OCI-LY3 (cell line): ENCODE measurements around the gene PES1.

Experiments
- EZH2phosphoT487 ChIP-seq: fragments of 200-600 bp; shearing (Covaris generic); IDR thresholded peaks from 2 replicates; pipeline ENCODE4 v1.6.1; 2018; ENCODE audit warnings: antibody characterized with exemption, mixed run types, low read depth
- TF ChIP-seq, protein P1 (sequence below): fragments of 200-600, 300-600 bp; sonication (generic); IDR thresholded peaks from 2 replicates; pipeline ENCODE4 v1.5.1; 2014; ENCODE audit warnings: antibody characterized with exemption, low read length, low read depth

DNA sequence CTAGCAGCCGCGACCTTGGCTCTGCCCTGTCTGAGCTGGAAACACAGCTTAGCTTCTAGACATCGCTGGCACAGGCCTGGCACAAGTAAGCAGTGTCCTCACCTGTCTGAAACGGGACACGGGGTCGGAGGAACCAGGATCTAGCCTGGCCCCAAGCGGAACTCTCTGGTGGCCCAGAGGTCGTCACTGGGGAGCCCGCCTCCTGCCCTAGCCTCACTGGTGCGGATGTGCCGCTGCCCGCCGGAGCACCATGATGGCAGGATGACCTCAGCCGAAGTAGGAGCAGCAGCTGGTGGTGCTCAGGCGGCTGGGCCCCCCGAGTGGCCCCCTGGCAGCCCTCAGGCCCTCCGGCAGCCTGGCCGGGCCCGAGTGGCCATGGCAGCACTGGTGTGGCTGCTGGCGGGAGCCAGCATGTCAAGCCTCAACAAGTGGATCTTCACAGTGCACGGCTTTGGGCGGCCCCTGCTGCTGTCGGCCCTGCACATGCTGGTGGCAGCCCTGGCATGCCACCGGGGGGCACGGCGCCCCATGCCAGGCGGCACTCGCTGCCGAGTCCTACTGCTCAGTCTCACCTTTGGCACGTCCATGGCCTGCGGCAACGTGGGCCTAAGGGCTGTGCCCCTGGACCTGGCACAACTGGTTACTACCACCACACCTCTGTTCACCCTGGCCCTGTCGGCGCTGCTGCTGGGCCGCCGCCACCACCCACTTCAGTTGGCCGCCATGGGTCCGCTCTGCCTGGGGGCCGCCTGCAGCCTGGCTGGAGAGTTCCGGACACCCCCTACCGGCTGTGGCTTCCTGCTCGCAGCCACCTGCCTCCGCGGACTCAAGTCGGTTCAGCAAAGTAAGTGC is 44.7 kb upstream of the PES1 start:
- TF ChIP-seq, protein P1, sequence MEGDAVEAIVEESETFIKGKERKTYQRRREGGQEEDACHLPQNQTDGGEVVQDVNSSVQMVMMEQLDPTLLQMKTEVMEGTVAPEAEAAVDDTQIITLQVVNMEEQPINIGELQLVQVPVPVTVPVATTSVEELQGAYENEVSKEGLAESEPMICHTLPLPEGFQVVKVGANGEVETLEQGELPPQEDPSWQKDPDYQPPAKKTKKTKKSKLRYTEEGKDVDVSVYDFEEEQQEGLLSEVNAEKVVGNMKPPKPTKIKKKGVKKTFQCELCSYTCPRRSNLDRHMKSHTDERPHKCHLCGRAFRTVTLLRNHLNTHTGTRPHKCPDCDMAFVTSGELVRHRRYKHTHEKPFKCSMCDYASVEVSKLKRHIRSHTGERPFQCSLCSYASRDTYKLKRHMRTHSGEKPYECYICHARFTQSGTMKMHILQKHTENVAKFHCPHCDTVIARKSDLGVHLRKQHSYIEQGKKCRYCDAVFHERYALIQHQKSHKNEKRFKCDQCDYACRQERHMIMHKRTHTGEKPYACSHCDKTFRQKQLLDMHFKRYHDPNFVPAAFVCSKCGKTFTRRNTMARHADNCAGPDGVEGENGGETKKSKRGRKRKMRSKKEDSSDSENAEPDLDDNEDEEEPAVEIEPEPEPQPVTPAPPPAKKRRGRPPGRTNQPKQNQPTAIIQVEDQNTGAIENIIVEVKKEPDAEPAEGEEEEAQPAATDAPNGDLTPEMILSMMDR = no peak
- no peak for TF ChIP-seq EZH2phosphoT487
